ENCODE results near the gene HMGB3.
"Not testable (repeated sequence)": the region's sequence is repeated elsewhere in the genome, so short reads cannot be mapped to it uniquely, and the experiment has no call there.

Gene HMGB3

DNA sequence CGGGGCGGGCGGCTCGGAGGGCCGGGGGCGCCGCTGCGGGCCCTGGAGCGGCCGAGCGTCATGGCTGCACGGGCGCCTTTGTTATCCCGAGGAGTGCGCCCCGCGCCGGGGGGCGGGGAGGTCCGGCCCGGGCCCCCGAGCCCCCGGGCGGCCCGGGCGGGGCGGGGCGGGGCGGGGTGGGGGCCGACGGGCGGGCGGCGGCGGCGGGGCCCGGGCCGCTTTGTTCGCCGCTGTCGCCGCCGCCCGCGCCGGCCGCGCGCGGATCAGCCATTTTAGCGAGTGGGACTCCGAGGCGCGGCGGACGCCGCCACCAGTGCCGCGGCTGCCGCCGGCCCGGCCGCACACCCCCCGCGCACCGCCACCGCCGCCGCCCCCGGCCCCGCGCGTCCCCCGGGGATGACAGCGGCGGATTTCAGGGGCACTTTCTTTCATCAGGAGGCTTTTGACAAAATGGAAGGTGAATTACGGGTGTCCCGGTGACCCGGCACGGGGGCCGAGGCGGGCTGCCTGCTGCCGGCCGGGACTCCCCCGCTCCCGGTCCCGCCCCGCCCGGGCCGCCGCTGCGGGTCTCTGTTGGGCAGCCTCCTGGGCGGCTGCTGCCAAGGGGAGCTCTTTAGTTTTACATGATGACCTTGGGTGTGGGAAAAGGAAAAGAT is 1.2 kb downstream of the HMGB3 start:
- TF ChIP-seq, protein P1, sequence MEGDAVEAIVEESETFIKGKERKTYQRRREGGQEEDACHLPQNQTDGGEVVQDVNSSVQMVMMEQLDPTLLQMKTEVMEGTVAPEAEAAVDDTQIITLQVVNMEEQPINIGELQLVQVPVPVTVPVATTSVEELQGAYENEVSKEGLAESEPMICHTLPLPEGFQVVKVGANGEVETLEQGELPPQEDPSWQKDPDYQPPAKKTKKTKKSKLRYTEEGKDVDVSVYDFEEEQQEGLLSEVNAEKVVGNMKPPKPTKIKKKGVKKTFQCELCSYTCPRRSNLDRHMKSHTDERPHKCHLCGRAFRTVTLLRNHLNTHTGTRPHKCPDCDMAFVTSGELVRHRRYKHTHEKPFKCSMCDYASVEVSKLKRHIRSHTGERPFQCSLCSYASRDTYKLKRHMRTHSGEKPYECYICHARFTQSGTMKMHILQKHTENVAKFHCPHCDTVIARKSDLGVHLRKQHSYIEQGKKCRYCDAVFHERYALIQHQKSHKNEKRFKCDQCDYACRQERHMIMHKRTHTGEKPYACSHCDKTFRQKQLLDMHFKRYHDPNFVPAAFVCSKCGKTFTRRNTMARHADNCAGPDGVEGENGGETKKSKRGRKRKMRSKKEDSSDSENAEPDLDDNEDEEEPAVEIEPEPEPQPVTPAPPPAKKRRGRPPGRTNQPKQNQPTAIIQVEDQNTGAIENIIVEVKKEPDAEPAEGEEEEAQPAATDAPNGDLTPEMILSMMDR (IDR thresholded peaks at IDR 0.05; ENCODE audit: low read depth, low read length): no peak
- DNase-seq (ENCODE audit: low read depth in 2 of 2): no peak
- peak overlapping the region; percentile 46 to 48 for H3K4me3 ChIP-seq (replicated peaks in 1 of 2; ENCODE audit: low read depth in 2 of 2, low read length in 2 of 2)

DNA sequence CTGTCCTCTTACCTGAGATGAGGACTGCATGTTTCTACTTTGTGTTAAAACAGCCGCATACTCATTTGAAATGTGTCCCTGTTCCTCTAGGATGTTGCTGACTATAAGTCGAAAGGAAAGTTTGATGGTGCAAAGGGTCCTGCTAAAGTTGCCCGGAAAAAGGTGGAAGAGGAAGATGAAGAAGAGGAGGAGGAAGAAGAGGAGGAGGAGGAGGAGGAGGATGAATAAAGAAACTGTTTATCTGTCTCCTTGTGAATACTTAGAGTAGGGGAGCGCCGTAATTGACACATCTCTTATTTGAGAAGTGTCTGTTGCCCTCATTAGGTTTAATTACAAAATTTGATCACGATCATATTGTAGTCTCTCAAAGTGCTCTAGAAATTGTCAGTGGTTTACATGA is 4.6 kb downstream of the HMGB3 start:
- not testable (repeated sequence) for H3K4me3 ChIP-seq (replicated peaks in 1 of 2; ENCODE audit: low read depth in 2 of 2, low read length in 2 of 2); DNase-seq (ENCODE audit: low read depth in 2 of 2)

DNA sequence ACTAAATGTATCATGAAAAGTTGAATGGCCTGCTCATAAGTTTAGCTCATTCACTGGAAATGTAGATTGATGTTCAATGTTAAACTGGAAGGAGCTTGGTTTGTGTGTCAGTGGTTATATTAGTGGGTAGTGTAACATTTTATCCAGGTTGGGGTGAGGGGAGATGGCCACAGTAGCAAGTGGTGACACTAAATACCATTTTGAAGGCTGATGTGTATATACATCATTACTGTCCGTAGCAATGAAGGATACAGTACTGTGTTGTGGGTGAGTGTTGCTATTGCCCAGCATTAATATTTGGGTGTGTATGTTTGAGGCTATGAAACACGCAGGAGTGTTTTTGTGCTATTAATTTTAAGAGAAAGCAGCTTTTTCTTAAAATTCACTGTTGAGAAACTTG is 6.3 kb downstream of the HMGB3 start:
- TF ChIP-seq, protein P1 (IDR thresholded peaks at IDR 0.05; ENCODE audit: low read depth, low read length): no peak
- DNase-seq (ENCODE audit: low read depth in 2 of 2): no peak
- no peak overlapping the region for H3K4me3 ChIP-seq (replicated peaks in 1 of 2; ENCODE audit: low read depth in 2 of 2, low read length in 2 of 2)

DNA sequence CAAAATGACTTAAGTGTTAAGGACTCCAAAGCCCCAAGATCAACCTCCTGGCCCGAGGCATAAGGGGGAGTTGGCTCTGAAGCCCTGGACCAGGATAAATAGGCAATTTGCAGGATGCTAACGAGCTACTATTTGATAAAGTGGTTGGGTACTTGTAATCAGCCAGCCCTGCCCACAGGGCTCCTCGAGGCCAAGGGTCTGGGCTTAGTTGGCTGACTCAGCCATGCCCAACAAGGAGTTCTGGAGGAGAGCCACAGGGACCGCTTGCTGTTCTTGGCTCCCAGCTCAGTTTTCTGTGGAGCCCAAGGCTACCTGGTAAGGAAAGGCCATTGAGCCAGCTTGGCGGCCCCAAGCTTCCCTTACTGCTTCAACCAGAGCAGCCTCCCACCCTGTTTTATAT is 7.8 kb downstream of the HMGB3 start:
- TF ChIP-seq, protein P1 (IDR thresholded peaks at IDR 0.05; ENCODE audit: low read depth, low read length): no peak
- no peak overlapping the region for H3K4me3 ChIP-seq (replicated peaks in 1 of 2; ENCODE audit: low read depth in 2 of 2, low read length in 2 of 2)

DNA sequence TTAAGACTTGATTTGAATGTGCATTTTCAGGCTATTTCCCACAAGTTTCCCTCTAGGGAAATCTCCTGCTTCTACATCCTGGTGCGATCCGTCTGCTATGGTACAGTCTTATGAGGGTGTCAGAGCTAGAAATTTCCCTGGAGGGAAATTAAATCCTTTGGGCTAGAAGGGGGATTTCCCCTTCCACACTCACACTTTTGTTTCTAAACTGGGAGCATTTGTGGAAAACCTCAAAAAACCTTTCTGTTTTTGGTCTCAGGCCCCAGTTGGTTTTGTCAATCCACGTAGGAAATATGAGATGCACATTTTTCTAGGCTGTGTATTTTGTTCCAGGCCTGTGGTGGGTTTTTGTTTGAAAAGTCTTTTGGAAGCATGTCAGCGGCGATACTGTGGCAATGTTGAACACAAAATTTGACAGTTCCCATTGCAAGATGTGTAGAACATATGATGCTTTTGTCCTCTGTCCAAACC is 17.8 kb downstream of the HMGB3 start:
- no peak for DNase-seq (ENCODE audit: low read depth in 2 of 2)
- TF ChIP-seq, protein P1 (IDR thresholded peaks at IDR 0.05; ENCODE audit: low read depth, low read length): no peak
- no peak overlapping the region for H3K4me3 ChIP-seq (replicated peaks in 1 of 2; ENCODE audit: low read depth in 2 of 2, low read length in 2 of 2)

More for the DNA sequence above, 7.8 kb downstream of the HMGB3 start:
- DNase-seq (ENCODE audit: low read depth in 2 of 2): no peak

DNA sequence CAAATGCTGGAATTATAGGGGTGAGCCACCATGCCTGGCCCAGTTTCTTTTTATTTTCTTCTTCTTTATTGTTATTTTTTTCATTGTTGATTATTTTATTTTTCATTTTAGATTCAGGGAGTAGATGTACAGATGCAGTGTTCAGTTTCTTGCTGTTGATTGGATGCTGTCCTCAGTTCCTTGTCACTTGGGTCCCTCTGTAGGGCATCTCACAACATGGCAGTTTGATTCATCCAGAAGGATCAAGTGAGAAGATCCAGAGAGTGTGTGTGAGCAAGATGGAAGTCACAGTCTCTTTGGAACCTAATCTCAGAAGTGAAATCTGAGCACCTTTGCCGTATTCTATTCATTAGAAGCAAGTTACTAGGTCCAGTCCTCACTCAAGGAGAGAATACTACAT is 20.9 kb downstream of the HMGB3 start:
- TF ChIP-seq, protein P1 (IDR thresholded peaks at IDR 0.05; ENCODE audit: low read depth, low read length): no peak
- peak in 1 of 2 donors; percentile 14 for DNase-seq (ENCODE audit: low read depth in 2 of 2)
- H3K4me3 ChIP-seq (replicated peaks in 1 of 2; ENCODE audit: low read depth in 2 of 2, low read length in 2 of 2): no peak overlapping the region

DNA sequence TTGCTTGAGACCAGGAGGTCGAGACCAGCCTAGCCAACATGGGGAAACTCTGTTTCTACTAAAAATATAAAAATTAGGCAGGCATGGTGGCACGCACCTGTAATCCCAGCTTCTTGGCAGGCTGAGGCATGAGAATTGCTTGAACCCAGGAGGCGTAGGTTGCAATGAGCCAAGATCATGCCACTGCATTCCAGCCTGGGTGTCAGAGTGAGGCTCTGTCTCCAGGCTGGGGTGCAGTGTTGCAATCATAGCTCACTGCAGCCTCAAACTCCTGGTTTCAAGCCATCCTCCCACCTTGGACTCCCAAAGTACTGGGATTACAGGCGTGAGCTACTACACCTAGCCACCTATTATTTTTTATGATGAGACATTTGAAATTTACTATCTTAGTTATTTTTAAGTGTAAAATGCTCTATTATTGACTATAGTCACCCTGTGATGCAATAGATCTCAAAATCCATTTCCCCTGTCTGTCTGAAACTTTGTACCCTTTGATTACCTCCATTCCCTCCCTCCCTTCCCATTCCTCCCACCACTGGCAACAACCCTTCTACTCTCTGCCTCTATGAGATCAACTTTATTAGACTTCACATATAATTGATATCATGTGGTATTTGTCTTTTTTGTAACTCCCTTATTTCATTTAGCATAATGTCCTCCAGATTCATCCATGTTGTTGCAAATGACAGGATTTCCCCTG is 23.4 kb downstream of the HMGB3 start:
- DNase-seq (ENCODE audit: low read depth in 2 of 2): no peak
- TF ChIP-seq, protein P1 (IDR thresholded peaks at IDR 0.05; ENCODE audit: low read depth, low read length): no peak
- no peak overlapping the region for H3K4me3 ChIP-seq (replicated peaks in 1 of 2; ENCODE audit: low read depth in 2 of 2, low read length in 2 of 2)
